HG03045 (cell line): Measurements from ENCODE around the gene HOOK1.
"Not testable (repeated sequence)": the region's sequence is repeated elsewhere in the genome, so short reads cannot be mapped to it uniquely, and the experiment has no call there.

Experiments
- ATAC-seq: cut with Tn5 transposase; IDR thresholded peaks from one replicate; pipeline ENCODE4 v1.9.1; 2021; ENCODE audit warnings: mild to moderate bottlenecking, moderate library complexity; ENCODE audit not compliant: unreplicated experiment

The HOOK1 gene

GRCh38 chr1:59880735-59881134 lies 66.0 kb downstream of the HOOK1 start:
- ATAC-seq, result no peak

GRCh38 chr1:59885160-59885832 lies 70.5 kb downstream of the HOOK1 start:
- no peak for ATAC-seq

- no peak for ATAC-seq
These were observed 78.4 kb downstream of the HOOK1 start for GRCh38 chr1:59892841-59893811.

GRCh38 chr1:59897165-59897564 lies 82.4 kb downstream of the HOOK1 start:
- no peak for ATAC-seq

GRCh38 chr1:59898927-59899326 lies 84.2 kb downstream of the HOOK1 start:
- ATAC-seq, result no peak

GRCh38 chr1:59900640-59901039 lies 85.9 kb downstream of the HOOK1 start:
- ATAC-seq, result no peak

- no peak for ATAC-seq
These were observed 87.1 kb downstream of the HOOK1 start for GRCh38 chr1:59901770-59902388.

GRCh38 chr1:59903141-59903754 lies 88.5 kb downstream of the HOOK1 start:
- no peak for ATAC-seq

GRCh38 chr1:59906931-59907330 lies 92.2 kb downstream of the HOOK1 start:
- ATAC-seq, result no peak

- no peak for ATAC-seq
These were observed 93.3 kb downstream of the HOOK1 start for GRCh38 chr1:59908084-59908483.

- ATAC-seq, result no peak
These were observed 93.9 kb downstream of the HOOK1 start for GRCh38 chr1:59908682-59909081.

- not testable (repeated sequence) for ATAC-seq
These were observed 100.1 kb downstream of the HOOK1 start for GRCh38 chr1:59914791-59915286.

GRCh38 chr1:59915516-59915915 lies 100.8 kb downstream of the HOOK1 start:
- no peak for ATAC-seq

- no peak for ATAC-seq
These were observed 102.5 kb downstream of the HOOK1 start for GRCh38 chr1:59917026-59917784.

GRCh38 chr1:59917785-59918180 lies 103.0 kb downstream of the HOOK1 start:
- no peak for ATAC-seq

GRCh38 chr1:59919746-59920145 lies 105.0 kb downstream of the HOOK1 start:
- no peak for ATAC-seq

GRCh38 chr1:59921258-59921899 lies 106.6 kb downstream of the HOOK1 start:
- not testable (repeated sequence) for ATAC-seq

- no peak for ATAC-seq
These were observed 109.9 kb downstream of the HOOK1 start for GRCh38 chr1:59924653-59925052.
